ENCODE measurements around the gene HOMER2.

Gene HOMER2

DNA sequence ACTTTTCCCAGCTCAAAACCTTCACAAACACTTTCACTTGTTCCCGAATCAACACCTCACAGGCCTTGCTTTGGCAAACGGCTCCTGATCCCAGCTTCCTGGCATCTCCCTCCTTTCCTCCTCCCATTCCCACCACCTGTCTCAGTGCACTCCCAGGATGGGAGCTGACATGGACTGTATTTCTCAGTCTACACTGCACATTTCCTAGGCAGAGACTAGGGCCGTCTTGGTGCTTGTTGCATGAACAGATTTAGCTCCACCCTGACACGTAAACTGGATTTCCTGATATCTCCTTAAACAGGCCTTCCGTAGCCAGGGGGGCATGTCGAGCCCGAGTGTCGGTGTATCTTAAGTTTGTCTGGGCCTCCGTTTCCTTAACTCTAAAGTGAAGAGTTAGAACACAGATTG lies 143.9 kb downstream of the HOMER2 start (continued):
- TF ChIP-seq ZNF214 (tag by site-specific recombination; IDR thresholded peaks at IDR 0.05; ENCODE audit: borderline replicate concordance), result no peak
- TF ChIP-seq, protein P1, sequence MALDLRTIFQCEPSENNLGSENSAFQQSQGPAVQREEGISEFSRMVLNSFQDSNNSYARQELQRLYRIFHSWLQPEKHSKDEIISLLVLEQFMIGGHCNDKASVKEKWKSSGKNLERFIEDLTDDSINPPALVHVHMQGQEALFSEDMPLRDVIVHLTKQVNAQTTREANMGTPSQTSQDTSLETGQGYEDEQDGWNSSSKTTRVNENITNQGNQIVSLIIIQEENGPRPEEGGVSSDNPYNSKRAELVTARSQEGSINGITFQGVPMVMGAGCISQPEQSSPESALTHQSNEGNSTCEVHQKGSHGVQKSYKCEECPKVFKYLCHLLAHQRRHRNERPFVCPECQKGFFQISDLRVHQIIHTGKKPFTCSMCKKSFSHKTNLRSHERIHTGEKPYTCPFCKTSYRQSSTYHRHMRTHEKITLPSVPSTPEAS (tag by site-specific recombination; IDR thresholded peaks at IDR 0.05), result no peak
- TF ChIP-seq ZNF768 (tag by site-specific recombination; IDR thresholded peaks at IDR 0.05), result no peak
- TF ChIP-seq ZNF2 (tag by site-specific recombination; IDR thresholded peaks at IDR 0.05), result peak; percentile 49; the same call in 1 of the 2 replicates
- no peak for TF ChIP-seq ZIC2 (tag by site-specific recombination; IDR thresholded peaks at IDR 0.05)
- TF ChIP-seq GLI2 (tag by site-specific recombination; IDR thresholded peaks at IDR 0.05; ENCODE audit: borderline replicate concordance, low read depth), result no peak
- TF ChIP-seq, protein P2, sequence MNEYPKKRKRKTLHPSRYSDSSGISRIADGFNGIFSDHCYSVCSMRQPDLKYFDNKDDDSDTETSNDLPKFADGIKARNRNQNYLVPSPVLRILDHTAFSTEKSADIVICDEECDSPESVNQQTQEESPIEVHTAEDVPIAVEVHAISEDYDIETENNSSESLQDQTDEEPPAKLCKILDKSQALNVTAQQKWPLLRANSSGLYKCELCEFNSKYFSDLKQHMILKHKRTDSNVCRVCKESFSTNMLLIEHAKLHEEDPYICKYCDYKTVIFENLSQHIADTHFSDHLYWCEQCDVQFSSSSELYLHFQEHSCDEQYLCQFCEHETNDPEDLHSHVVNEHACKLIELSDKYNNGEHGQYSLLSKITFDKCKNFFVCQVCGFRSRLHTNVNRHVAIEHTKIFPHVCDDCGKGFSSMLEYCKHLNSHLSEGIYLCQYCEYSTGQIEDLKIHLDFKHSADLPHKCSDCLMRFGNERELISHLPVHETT (tag by site-specific recombination; IDR thresholded peaks at IDR 0.05), result no peak
- no peak for TF ChIP-seq ZNF776 (tag by site-specific recombination; IDR thresholded peaks at IDR 0.05; ENCODE audit: borderline replicate concordance)
- TF ChIP-seq ZSCAN30 (tag by site-specific recombination; IDR thresholded peaks at IDR 0.05), result no peak
- peak; percentile 90 for TF ChIP-seq ZBTB20 (tag by site-specific recombination; IDR thresholded peaks at IDR 0.05)
- no peak for TF ChIP-seq ZNF140 (tag by site-specific recombination; IDR thresholded peaks at IDR 0.05)
- TF ChIP-seq, protein P3, sequence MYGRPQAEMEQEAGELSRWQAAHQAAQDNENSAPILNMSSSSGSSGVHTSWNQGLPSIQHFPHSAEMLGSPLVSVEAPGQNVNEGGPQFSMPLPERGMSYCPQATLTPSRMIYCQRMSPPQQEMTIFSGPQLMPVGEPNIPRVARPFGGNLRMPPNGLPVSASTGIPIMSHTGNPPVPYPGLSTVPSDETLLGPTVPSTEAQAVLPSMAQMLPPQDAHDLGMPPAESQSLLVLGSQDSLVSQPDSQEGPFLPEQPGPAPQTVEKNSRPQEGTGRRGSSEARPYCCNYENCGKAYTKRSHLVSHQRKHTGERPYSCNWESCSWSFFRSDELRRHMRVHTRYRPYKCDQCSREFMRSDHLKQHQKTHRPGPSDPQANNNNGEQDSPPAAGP (tag by site-specific recombination; IDR thresholded peaks at IDR 0.05), result no peak
- no peak for TF ChIP-seq ZSCAN23 (tag by site-specific recombination; IDR thresholded peaks at IDR 0.05)
- no peak for TF ChIP-seq YY1 (tag by site-specific recombination; IDR thresholded peaks at IDR 0.05)
- no peak for TF ChIP-seq ZNF561 (tag by site-specific recombination; IDR thresholded peaks at IDR 0.05; ENCODE audit: borderline replicate concordance)
- no peak for TF ChIP-seq ZNF155 (tag by site-specific recombination; IDR thresholded peaks at IDR 0.05)
- TF ChIP-seq, protein P4, sequence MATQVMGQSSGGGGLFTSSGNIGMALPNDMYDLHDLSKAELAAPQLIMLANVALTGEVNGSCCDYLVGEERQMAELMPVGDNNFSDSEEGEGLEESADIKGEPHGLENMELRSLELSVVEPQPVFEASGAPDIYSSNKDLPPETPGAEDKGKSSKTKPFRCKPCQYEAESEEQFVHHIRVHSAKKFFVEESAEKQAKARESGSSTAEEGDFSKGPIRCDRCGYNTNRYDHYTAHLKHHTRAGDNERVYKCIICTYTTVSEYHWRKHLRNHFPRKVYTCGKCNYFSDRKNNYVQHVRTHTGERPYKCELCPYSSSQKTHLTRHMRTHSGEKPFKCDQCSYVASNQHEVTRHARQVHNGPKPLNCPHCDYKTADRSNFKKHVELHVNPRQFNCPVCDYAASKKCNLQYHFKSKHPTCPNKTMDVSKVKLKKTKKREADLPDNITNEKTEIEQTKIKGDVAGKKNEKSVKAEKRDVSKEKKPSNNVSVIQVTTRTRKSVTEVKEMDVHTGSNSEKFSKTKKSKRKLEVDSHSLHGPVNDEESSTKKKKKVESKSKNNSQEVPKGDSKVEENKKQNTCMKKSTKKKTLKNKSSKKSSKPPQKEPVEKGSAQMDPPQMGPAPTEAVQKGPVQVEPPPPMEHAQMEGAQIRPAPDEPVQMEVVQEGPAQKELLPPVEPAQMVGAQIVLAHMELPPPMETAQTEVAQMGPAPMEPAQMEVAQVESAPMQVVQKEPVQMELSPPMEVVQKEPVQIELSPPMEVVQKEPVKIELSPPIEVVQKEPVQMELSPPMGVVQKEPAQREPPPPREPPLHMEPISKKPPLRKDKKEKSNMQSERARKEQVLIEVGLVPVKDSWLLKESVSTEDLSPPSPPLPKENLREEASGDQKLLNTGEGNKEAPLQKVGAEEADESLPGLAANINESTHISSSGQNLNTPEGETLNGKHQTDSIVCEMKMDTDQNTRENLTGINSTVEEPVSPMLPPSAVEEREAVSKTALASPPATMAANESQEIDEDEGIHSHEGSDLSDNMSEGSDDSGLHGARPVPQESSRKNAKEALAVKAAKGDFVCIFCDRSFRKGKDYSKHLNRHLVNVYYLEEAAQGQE (tag by site-specific recombination; IDR thresholded peaks at IDR 0.05), result no peak
- TF ChIP-seq ZNF248 (tag by site-specific recombination; IDR thresholded peaks at IDR 0.05), result no peak
- no peak for TF ChIP-seq ZNF292 (tag by site-specific recombination; IDR thresholded peaks at IDR 0.05; ENCODE audit: borderline replicate concordance, low read depth)
- TF ChIP-seq ZFP69B (tag by site-specific recombination; IDR thresholded peaks at IDR 0.05), result no peak; the same call in 1 of the 2 replicates
- TF ChIP-seq ZNF558 (tag by site-specific recombination; IDR thresholded peaks at IDR 0.05), result no peak
- TF ChIP-seq ZBTB48 (tag by site-specific recombination; IDR thresholded peaks at IDR 0.05), result peak; percentile 47; the same call in 1 of the 2 replicates
- no peak for TF ChIP-seq ZNF548 (tag by site-specific recombination; IDR thresholded peaks at IDR 0.05)
- TF ChIP-seq, protein P5, sequence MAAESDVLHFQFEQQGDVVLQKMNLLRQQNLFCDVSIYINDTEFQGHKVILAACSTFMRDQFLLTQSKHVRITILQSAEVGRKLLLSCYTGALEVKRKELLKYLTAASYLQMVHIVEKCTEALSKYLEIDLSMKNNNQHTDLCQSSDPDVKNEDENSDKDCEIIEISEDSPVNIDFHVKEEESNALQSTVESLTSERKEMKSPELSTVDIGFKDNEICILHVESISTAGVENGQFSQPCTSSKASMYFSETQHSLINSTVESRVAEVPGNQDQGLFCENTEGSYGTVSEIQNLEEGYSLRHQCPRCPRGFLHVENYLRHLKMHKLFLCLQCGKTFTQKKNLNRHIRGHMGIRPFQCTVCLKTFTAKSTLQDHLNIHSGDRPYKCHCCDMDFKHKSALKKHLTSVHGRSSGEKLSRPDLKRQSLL (tag by site-specific recombination; IDR thresholded peaks at IDR 0.05), result no peak
- no peak for TF ChIP-seq MYNN (tag by site-specific recombination; IDR thresholded peaks at IDR 0.05; ENCODE audit: borderline replicate concordance)
- TF ChIP-seq, protein P6, sequence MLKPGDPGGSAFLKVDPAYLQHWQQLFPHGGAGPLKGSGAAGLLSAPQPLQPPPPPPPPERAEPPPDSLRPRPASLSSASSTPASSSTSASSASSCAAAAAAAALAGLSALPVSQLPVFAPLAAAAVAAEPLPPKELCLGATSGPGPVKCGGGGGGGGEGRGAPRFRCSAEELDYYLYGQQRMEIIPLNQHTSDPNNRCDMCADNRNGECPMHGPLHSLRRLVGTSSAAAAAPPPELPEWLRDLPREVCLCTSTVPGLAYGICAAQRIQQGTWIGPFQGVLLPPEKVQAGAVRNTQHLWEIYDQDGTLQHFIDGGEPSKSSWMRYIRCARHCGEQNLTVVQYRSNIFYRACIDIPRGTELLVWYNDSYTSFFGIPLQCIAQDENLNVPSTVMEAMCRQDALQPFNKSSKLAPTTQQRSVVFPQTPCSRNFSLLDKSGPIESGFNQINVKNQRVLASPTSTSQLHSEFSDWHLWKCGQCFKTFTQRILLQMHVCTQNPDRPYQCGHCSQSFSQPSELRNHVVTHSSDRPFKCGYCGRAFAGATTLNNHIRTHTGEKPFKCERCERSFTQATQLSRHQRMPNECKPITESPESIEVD (tag by site-specific recombination; IDR thresholded peaks at IDR 0.05), result no peak
- TF ChIP-seq ZNF404 (tag by site-specific recombination; IDR thresholded peaks at IDR 0.05), result no peak
- no peak for TF ChIP-seq ZNF626 (tag by site-specific recombination; IDR thresholded peaks at IDR 0.05)
- TF ChIP-seq ZNF530 (tag by site-specific recombination; IDR thresholded peaks at IDR 0.05; ENCODE audit: low read depth), result no peak
- peak; percentile 85; the same call in 1 of the 2 replicates for TF ChIP-seq SCRT1 (tag by site-specific recombination; IDR thresholded peaks at IDR 0.05; ENCODE audit: borderline replicate concordance)
- TF ChIP-seq ZNF391 (tag by site-specific recombination; IDR thresholded peaks at IDR 0.05; ENCODE audit: borderline replicate concordance, low read depth), result no peak
- no peak for TF ChIP-seq ZNF747 (tag by site-specific recombination; IDR thresholded peaks at IDR 0.05)
- TF ChIP-seq BCL11B (tag by site-specific recombination; IDR thresholded peaks at IDR 0.05; ENCODE audit: low read depth), result no peak

Measured in HEK293 (cell line).